DND-41 (cell line): ENCODE results near the gene TP63.

Experiments
- CTCF ChIP-seq: IDR thresholded peaks from 2 replicates; pipeline ENCODE4 v1.5.1; 2012; ENCODE audit warnings: borderline replicate concordance, low read length, moderate library complexity, mild to moderate bottlenecking; ENCODE audit not compliant: poor library complexity, severe bottlenecking; ENCODE audit errors: extremely low read depth
- EZH2 ChIP-seq: IDR thresholded peaks from 3 replicates; pipeline ENCODE4 v1.6.1; 2012; ENCODE audit warnings: borderline replicate concordance, low read depth, mild to moderate bottlenecking, moderate library complexity, low read length, inconsistent platforms; ENCODE audit not compliant: severe bottlenecking

GRCh38 chr3:189914799-189915198, 283.6 kb downstream of the TP63 start:
- TF ChIP-seq EZH2 = no peak
- no peak for TF ChIP-seq CTCF
